Right lobe of liver (tissue), 4 donors: ENCODE data around the gene P2RX5.

ENCODE experiments used
- CTCF ChIP-seq, 4 donors: fragments of 200-600 bp in 3 of 4; fragments of 450-650 bp in 1 of 4; IDR thresholded peaks; one replicate each; pipeline versions ENCODE4 v1.5.1 to v1.8.0; 2016 to 2022; ENCODE audit warnings: antibody characterized with exemption in 4 of 4, mild to moderate bottlenecking in 2 of 4
- POLR2A ChIP-seq: fragments of 450-650 bp; IDR thresholded peaks from one replicate; pipeline ENCODE4 v1.6.1; 2017; ENCODE audit warnings: antibody characterized with exemption, mild to moderate bottlenecking
- donor health status: DM: no; HTN: no; CAD: no.
- donor health status: DM: no; HTN: no; CAD: no.
- donor health status: DM: no; HTN: yes; CAD: no.

- TF ChIP-seq POLR2A (peak; percentile 80), CTCF (IDR thresholded peaks at IDR 0.05) (no peak)
Observed at GRCh38 chr17:3636154-3636907, 59.6 kb downstream of the P2RX5 start, which contains the start of the genes CTNS and SHPK.
